IMR-90 (cell line): ENCODE data around the gene CELSR1.

Source experiments
- BHLHE40 ChIP-seq: fragments of 150-350 bp; IDR thresholded peaks from 2 replicates; pipeline ENCODE4 v1.6.1; 2016; ENCODE audit warnings: mild to moderate bottlenecking, low read depth, low read length
- CEBPB ChIP-seq: IDR thresholded peaks from 2 replicates; pipeline ENCODE4 v1.6.1; 2012; ENCODE audit warnings: low read depth, low read length, improper control_type of control experiment
- MAFK ChIP-seq: IDR thresholded peaks from 2 replicates; pipeline ENCODE4 v1.6.1; 2012; ENCODE audit warnings: low read depth, low read length, improper control_type of control experiment
- NFE2L2 ChIP-seq: fragments of 150-350 bp; IDR thresholded peaks from 2 replicates; pipeline ENCODE4 v1.6.1; 2016; ENCODE audit warnings: low read depth, mild to moderate bottlenecking, low read length
- POLR2A ChIP-seq: IDR thresholded peaks from 2 replicates; pipeline ENCODE4 v1.6.1; 2012; ENCODE audit warnings: mild to moderate bottlenecking, low read depth, low read length
- RAD21 ChIP-seq: IDR thresholded peaks from 2 replicates; pipeline ENCODE4 v1.6.1; 2012; ENCODE audit warnings: low read length, improper control_type of control experiment
- RFX5 ChIP-seq: IDR thresholded peaks from 2 replicates; pipeline ENCODE4 v1.8.0; 2012; ENCODE audit warnings: low read depth, mild to moderate bottlenecking, low read length, moderate library complexity
- TF ChIP-seq, protein P1 (sequence below): fragments of 150-350 bp; IDR thresholded peaks from 2 replicates; pipeline ENCODE4 v1.6.1; 2016; ENCODE audit warnings: low read depth, mild to moderate bottlenecking, low read length, moderate library complexity, borderline replicate concordance
- TF ChIP-seq, protein P2 (sequence below): conservative IDR thresholded peaks from 2 replicates; pipeline ENCODE4 v1.5.1; 2012; ENCODE audit warnings: mild to moderate bottlenecking, low read depth, low read length, improper control_type of control experiment

- TF ChIP-seq, protein P1, sequence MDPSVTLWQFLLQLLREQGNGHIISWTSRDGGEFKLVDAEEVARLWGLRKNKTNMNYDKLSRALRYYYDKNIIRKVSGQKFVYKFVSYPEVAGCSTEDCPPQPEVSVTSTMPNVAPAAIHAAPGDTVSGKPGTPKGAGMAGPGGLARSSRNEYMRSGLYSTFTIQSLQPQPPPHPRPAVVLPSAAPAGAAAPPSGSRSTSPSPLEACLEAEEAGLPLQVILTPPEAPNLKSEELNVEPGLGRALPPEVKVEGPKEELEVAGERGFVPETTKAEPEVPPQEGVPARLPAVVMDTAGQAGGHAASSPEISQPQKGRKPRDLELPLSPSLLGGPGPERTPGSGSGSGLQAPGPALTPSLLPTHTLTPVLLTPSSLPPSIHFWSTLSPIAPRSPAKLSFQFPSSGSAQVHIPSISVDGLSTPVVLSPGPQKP = no peak
- TF ChIP-seq BHLHE40 (no peak), RAD21 (no peak), MAFK (no peak), POLR2A (no peak), CEBPB (no peak), NFE2L2 (no peak), RFX5 (no peak)
- TF ChIP-seq, protein P2, sequence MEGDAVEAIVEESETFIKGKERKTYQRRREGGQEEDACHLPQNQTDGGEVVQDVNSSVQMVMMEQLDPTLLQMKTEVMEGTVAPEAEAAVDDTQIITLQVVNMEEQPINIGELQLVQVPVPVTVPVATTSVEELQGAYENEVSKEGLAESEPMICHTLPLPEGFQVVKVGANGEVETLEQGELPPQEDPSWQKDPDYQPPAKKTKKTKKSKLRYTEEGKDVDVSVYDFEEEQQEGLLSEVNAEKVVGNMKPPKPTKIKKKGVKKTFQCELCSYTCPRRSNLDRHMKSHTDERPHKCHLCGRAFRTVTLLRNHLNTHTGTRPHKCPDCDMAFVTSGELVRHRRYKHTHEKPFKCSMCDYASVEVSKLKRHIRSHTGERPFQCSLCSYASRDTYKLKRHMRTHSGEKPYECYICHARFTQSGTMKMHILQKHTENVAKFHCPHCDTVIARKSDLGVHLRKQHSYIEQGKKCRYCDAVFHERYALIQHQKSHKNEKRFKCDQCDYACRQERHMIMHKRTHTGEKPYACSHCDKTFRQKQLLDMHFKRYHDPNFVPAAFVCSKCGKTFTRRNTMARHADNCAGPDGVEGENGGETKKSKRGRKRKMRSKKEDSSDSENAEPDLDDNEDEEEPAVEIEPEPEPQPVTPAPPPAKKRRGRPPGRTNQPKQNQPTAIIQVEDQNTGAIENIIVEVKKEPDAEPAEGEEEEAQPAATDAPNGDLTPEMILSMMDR = no peak
Measured at GRCh38 chr22:46353483-46354105, 183.8 kb downstream of the CELSR1 start.
